ENCODE data around the gene EEIG1.

GRCh38 chr9:127999461-127999860 is 18.7 kb upstream of the EEIG1 start:
- no peak for TF ChIP-seq EZH2 (IDR thresholded peaks at IDR 0.05; ENCODE audit: insufficient read depth, poor library complexity, severe bottlenecking)
- TF ChIP-seq EZH2phosphoT487 (IDR thresholded peaks at IDR 0.05; ENCODE audit: insufficient read depth, low read depth), result no peak

All from GM23248 (cell line).